ENCODE results near the gene PRKN.
"Not testable (repeated sequence)": the region's sequence is repeated elsewhere in the genome, so short reads cannot be mapped to it uniquely, and the experiment has no call there.

The PRKN gene

GRCh38 chr6:162710936-162711335 is 16.6 kb downstream of the PRKN start:
- DNase-seq = no peak

- no peak for DNase-seq
Measured at GRCh38 chr6:162710419-162710818, 17.1 kb downstream of the PRKN start.

- DNase-seq = no peak
Measured at GRCh38 chr6:162709431-162709830, 18.1 kb downstream of the PRKN start.

GRCh38 chr6:162708971-162709370 is 18.6 kb downstream of the PRKN start:
- no peak for DNase-seq

- peak in 10 of 14 donors; percentile 6 to 60 (median 25) for DNase-seq
Measured at GRCh38 chr6:162706232-162706631, 21.3 kb downstream of the PRKN start.

- DNase-seq = peak in 1 of 14 donors; percentile 26
Measured at GRCh38 chr6:162705736-162706135, 21.8 kb downstream of the PRKN start.

GRCh38 chr6:162704001-162704400 is 23.6 kb downstream of the PRKN start:
- DNase-seq = no peak

GRCh38 chr6:162702446-162702845 is 25.1 kb downstream of the PRKN start:
- no peak for DNase-seq

- no peak for DNase-seq
Measured at GRCh38 chr6:162701551-162701950, 26.0 kb downstream of the PRKN start.

GRCh38 chr6:162700966-162701365 is 26.6 kb downstream of the PRKN start:
- DNase-seq = no peak

GRCh38 chr6:162699961-162700360 is 27.6 kb downstream of the PRKN start:
- no peak for DNase-seq

GRCh38 chr6:162698440-162698839 is 29.1 kb downstream of the PRKN start:
- DNase-seq = no peak

- no peak for DNase-seq
Measured at GRCh38 chr6:162697872-162698403, 29.6 kb downstream of the PRKN start.

GRCh38 chr6:162690158-162690557 is 37.4 kb downstream of the PRKN start:
- no peak for DNase-seq

- no peak for DNase-seq
Measured at GRCh38 chr6:162688751-162689345, 38.7 kb downstream of the PRKN start.

GRCh38 chr6:162685586-162685985 is 42.0 kb downstream of the PRKN start:
- DNase-seq = no peak

- no peak for DNase-seq
Measured at GRCh38 chr6:162684961-162685360, 42.6 kb downstream of the PRKN start.

- no peak for DNase-seq
Measured at GRCh38 chr6:162684052-162684451, 43.5 kb downstream of the PRKN start.

- no peak for DNase-seq
Measured at GRCh38 chr6:162683135-162683534, 44.4 kb downstream of the PRKN start.

- DNase-seq = no peak
Measured at GRCh38 chr6:162681447-162681846, 46.1 kb downstream of the PRKN start.

GRCh38 chr6:162680871-162681270 is 46.7 kb downstream of the PRKN start:
- DNase-seq = no peak

GRCh38 chr6:162680367-162680766 is 47.2 kb downstream of the PRKN start:
- no peak for DNase-seq

GRCh38 chr6:162679681-162680080 is 47.9 kb downstream of the PRKN start:
- DNase-seq = no peak

- DNase-seq = not testable (repeated sequence)
Measured at GRCh38 chr6:162678896-162679295, 48.7 kb downstream of the PRKN start.

- DNase-seq = no peak
Measured at GRCh38 chr6:162675503-162675902, 52.1 kb downstream of the PRKN start.
